ENCODE measurements around the gene CD276.
"Not testable (repeated sequence)": the region's sequence is repeated elsewhere in the genome, so short reads cannot be mapped to it uniquely, and the experiment has no call there.

The CD276 gene

DNA sequence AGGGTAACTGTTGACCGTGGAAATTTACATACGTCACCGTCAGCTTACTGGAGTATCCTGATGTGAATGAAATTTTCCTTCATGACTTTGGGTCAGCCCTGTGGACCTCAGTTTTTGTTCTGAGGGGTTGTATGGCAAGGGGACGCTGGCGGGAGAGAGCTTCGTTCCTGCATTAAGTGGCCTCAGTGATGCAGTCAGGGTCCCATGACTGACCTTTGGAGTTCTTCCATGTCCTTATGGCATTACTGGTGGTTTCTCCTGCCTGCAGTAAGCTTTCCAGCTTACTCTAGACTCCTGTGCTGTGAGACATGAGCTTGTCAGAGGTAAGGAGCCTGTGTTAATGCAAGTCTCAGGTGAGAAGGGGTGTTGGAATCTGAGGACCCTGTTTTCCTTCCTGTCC is 1.8 kb downstream of the CD276 start:
- no peak for DNase-seq

DNA sequence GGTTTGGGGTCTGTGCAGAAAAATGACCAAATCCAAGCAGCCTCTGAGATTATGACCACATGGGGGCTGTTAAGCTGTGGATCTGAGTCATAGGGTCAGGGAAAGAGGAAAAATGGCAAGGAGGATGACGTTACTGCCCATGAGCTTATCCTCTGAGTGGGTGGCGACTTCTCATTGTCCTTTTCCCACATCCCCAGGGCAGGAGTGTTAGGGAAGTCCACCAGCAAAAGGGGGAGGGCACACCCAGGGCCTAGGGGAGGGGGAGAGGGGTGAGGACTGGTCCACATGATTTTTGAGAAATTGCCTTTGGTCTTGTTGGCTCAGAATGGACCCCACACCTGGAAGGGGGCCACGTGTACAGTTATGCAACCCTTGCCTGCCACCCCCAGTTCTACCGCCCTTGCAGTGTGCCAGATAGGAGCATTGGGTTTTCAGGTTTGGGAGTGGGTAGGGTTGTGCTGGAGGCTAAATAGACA is 2.6 kb downstream of the CD276 start:
- no peak for DNase-seq

DNA sequence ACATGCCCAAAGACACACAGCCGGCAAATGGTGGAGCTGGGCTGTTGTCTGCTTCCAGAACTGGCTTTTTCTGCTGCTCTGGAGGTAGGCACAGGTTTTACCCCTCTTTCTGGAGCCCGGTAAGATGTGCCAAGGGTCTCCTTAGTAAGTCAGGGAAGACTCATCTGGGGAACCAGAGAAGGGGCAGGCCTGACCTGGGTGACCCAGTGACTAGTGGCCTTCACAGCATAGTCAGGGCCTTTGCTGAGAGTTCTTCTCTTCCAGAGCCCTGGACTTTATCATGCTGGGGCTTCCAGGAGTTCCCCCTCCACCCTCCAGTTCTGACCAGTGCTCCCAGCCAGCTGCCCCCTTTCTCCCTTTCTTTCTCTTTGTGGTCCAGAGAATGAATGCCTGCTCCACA is 3.2 kb downstream of the CD276 start:
- DNase-seq: no peak

DNA sequence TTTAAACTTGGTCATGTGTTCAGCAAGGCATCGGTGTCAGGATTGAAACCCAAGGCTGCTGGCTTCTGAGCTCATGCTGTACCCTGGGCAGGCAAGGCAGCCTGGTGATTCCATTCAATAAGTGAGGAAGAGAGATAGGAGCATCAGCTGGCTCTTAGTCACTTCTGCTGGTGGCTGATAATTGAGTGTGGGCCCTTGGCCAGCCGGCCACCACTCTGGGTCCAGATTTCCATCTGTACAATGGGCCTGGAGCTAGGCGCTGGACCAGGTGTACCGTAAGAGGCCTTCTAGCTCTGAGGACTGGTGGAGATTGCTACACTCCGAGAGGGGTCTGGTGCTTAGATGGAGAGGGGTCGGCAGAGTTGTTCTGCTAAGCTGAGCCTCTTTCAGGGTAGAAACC is 4.3 kb downstream of the CD276 start:
- no peak for DNase-seq

DNA sequence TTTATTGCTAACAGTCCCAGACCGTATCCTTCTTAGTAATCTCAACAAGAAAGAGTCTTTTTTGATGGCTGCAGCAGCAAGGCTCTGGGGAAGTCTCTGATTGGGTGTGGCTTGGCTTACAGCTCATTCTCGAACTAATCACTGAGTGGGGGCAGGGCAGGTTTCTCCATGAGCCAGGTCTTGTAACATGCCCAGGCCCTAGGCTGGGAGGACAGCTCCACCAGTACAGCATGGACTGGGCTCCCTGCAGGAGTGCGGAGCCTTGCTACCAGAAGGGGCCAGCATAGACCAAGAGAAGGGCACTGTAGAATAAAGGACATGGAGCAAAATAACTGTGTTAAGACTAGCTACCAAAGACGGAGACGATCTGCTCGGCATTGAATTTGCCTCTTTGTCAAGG is 7.2 kb downstream of the CD276 start:
- no peak for DNase-seq

DNA sequence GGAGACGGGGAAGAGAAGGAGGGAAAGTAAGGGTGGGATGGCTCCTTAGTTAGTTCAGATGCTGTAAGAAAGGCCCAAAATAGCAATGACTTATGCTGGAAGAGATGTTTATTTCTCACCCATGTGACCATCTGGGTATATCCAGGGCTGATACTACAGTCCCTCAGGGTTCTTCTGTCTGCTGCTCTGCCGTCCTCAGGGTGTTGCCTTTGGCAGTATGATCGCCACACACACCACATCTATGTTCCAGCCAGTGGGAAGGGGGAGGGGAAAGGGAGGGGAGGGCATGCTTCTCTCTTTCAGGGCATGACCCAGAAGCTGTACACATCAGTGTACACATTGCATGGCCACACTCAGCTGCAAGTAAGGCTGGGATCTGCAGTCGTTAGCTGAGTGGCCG is 10.2 kb downstream of the CD276 start:
- no peak for DNase-seq

DNA sequence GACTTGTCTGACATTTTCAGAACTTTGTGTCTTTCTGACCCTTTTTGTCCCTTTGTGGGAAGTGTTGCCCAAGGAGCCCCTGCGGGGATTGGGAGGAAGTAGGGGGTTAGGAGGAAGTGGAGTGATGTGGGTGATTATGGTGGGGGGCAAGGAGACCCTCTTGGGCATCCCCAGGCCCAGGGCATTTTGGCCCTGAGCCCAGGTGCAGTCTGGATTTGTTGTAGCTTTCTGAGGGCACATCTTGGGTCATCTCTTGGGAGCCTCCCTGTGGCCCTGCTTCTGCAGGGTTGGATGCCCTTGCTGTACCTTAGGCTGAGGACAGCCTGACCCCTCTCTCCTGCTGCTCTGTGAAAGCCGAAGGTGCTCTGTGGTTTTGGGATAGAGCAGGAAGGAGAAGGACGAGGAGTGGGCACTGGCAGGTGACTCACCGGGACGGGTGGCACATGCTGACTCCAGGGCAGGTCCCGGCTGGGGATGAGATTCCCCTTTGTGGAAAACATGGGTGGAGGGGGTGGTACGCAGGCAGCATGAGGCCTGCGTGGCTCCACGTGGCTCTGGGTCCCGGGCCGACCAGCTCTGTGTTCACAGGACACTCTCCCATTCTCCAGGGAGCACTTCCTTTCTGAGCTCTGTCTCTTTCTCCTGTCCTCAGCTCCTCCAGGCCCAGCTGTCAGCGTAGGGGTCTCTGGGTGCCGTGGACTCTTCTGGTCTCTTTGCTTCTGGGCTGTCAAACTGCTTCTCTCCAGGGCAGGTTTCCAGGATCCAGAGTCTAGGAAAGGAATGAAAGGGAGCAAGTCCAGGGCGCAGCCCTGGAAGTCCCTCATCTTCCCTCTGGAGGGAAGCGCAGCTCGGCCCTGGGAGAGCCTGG is 11.8 kb downstream of the CD276 start:
- no peak for DNase-seq

DNA sequence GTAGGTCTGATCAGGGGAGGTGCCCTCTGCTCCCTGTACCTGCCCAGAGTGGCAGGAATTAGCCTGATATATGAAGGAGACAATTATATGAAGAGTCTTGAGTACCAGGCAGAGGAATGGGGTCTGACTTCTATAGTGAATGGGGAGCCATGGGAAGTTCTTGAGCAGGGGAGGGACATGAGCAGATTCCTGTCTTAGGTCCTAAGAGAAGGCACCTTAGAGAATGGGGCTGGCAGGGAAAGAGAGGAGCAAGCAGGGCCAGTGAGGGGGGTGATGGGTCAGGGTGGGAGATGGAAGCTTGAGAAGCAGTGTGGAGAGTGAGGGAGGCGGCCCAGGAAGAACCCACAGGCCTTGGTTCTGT is 12.4 kb downstream of the CD276 start:
- DNase-seq: no peak

DNA sequence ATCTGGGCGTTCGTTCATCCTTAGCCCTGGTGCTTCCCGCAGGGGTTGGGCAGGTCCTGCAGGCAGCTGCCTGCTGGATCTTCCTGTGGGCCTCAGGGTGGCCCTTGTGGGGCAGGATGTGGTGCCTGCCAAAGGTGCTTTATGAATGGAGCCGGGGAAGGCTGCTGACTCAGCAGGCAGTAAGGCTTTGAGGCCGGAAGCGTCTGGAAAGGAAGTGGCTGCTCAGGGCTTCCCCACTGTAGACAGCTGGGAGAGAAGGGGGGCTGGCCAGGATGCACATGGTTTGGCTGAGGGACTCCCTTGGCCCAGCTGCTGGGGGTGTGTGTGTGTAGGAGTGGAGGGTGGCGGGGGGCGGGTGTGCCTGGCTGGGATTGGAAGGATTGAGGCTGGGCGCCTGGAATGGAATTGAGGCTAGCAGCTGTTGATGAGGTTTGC is 12.9 kb downstream of the CD276 start:
- DNase-seq: peak; percentile 44

DNA sequence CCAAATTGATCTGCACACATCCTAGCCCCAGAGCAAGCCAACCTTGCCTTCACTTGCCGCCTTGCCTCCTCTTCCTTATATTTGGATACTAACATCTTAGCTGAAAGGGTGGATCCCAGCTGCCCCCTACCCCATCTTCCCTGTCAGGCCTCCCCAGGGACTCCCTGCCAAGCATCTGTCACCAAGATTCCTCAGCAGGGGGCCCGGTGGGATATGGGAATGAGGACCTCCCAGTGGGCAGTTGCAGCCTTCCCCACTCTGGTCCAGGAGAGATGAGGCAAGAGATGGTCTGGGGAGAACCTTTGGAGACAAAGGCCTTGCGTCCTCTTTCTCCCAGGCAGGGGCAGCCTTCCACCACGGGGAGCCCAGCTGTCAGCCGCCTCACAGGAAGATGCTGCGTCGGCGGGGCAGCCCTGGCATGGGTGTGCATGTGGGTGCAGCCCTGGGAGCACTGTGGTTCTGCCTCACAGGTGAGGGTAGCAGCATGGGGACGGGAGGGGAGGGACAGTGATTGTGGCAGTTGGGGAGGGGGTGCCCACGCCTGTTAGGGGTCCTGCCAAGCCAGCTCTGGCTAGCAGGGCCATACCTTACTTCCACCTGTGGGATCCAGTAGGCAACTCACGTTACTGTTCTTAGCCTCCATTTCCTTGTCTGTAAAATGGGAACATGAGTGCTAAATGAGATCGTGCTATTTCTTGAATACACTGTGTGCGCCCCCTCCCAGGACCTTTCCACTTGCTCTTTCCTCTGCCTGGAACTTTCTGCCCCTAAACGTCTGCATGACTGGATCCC is 15.3 kb downstream of the CD276 start:
- DNase-seq: no peak

DNA sequence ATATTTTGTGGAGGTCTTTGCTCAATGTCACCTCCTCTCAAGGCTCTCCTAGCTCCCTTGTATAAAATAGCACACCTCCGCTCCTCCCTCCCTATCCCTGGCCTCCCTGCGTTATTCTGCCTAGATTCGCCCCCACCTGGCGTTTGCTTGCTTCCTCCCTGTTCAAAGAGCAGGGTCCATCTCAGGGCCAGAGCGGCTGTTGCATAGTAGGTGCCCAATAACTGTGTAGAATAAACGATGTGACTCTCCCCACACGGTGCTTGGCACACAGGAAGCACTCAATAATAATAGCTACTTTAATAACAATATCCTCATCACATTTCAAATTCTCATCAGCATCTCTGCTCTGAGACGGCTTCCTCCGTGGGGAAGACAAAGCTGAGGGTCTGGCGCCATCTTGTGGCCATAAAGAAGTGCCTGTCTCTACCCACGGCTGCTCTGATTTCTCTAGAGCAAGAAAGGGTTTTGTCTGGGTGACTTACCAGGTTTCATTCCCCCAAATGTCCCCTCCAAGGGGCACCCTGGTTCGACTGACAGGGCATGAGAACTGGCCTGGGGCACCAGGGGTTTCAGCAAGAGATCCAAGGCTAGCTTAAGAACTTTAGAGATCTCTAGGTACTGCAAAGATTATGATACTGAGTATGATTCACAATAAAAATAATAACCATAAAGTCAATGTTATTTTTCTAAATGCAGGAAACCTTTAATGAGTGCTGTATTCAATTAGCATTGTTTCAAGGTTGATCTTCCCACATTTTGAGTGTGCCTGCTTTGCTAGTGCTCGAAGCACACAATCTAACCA is 16.1 kb downstream of the CD276 start:
- peak; percentile 64 for DNase-seq

DNA sequence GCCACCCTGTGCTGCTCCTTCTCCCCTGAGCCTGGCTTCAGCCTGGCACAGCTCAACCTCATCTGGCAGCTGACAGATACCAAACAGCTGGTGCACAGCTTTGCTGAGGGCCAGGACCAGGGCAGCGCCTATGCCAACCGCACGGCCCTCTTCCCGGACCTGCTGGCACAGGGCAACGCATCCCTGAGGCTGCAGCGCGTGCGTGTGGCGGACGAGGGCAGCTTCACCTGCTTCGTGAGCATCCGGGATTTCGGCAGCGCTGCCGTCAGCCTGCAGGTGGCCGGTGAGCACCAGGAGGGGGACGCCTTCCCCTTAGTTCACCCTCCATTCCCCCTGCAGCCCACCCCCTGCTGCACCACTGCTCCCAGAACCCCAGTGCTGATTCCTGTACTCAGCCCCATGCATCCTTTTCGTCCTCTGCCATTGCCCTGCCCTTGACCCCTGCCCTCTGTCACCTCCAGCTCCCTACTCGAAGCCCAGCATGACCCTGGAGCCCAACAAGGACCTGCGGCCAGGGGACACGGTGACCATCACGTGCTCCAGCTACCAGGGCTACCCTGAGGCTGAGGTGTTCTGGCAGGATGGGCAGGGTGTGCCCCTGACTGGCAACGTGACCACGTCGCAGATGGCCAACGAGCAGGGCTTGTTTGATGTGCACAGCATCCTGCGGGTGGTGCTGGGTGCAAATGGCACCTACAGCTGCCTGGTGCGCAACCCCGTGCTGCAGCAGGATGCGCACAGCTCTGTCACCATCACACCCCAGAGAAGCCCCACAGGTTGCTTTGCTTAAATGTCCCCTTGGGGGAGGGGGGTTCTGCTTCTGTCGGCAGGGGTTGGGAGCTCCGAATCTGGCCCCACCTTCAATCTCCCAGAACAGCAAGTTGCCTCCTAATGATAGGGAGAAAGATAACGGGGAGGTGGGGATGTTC is 18.4 kb downstream of the CD276 start:
- DNase-seq: not testable (repeated sequence)

DNA sequence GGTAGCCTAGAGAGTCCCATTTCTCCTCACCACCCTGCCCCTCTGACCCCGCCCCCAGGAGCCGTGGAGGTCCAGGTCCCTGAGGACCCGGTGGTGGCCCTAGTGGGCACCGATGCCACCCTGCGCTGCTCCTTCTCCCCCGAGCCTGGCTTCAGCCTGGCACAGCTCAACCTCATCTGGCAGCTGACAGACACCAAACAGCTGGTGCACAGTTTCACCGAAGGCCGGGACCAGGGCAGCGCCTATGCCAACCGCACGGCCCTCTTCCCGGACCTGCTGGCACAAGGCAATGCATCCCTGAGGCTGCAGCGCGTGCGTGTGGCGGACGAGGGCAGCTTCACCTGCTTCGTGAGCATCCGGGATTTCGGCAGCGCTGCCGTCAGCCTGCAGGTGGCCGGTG is 19.4 kb downstream of the CD276 start:
- DNase-seq: not testable (repeated sequence)

DNA sequence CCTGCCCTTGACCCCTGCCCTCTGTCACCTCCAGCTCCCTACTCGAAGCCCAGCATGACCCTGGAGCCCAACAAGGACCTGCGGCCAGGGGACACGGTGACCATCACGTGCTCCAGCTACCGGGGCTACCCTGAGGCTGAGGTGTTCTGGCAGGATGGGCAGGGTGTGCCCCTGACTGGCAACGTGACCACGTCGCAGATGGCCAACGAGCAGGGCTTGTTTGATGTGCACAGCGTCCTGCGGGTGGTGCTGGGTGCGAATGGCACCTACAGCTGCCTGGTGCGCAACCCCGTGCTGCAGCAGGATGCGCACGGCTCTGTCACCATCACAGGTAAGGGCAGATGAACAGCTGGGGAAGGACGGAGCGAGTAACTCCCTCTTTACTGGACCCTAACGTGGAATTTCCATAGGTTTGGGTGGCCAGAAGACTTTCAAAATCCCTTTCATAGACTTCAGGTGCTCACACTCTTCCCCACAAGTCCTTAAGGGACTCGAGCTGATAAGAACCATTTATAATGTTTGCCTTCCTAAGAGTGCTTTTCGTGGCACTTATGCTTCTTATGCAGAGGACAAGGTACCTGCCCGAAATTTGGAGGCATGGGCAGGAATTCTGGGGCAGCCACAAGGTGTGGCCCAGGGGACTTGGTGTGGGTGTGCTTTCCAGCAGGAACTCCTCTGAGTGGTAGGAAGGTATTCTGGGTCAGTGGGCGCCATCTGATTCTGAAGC is 20.1 kb downstream of the CD276 start:
- not testable (repeated sequence) for DNase-seq

DNA sequence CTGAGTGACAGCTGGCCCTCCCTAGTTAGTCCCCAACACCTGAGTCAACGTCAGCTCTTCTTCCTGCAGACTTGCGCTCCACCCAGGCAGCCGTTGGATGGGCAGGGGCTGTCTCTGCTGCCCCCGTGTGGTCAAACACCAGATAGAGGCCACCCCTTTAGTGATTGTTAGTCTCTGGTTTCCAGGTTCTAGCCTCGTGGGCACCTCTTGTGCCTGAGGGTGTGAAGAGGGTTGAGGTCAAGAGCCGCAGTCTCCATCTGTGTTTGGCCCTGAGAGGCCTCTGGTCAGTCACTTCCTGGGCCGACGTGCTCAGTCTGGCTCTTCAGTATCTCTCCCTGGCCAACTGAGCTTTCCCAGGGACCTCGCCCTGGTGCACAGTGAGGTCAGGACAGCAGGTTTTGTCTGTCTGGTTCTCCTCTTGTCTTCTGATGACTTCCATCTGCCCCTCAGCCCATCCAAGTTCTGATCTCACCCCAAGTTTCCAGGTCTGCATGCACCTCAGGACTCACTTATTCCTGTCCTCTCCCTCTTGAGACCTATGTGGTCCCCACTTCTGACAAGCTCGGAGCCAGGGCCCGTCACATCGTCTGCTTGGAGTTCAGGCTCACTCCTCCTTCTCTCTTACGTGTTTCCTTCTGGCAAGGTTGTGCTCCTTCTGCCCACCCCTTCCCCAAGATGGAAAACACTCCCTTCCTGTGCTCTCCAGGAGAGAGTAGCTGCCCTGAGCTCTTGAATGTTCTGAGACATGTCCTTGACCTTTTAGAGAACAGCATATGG is 20.9 kb downstream of the CD276 start:
- DNase-seq: peak; percentile 46

DNA sequence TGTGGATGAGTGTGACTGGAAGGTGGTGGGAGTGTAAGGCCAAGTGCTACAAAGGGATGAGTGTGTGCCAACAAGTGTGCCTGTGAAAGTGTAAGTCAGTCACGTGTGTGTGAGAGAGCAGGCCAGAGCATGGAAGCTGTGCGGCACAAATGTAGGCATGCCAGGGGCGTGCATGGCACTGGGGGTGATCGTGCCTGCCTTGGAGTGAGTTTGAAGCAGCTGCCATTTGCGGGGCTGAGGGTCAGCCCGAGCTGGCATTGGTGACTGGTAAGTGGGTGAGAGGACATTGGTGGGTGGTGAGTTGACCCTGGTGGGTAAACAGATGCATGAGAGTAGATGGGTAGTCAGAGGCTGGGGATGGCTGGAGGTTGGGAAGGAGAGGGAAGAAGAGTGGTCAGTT is 24.5 kb downstream of the CD276 start:
- DNase-seq: no peak

DNA sequence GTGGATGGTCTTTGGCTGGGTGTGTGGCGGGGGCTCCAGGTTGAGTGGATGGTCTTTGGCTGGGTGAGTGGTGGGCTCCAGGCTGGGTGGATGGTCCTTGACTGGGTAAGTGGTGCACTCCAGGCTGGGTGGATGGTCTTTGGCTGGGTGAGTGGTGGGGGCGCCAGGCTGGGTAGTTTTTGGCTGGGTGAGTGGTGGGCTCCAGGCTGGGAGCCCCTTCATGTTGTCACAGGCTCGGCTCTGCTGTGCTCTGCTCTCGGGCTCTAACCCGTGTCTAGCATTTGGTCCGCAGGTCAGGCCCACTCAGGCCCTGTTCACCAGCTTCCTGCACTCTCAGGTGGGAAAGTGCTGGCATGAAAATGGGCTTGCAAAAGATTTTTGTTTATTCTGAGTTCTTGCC is 25.1 kb downstream of the CD276 start:
- no peak for DNase-seq

DNA sequence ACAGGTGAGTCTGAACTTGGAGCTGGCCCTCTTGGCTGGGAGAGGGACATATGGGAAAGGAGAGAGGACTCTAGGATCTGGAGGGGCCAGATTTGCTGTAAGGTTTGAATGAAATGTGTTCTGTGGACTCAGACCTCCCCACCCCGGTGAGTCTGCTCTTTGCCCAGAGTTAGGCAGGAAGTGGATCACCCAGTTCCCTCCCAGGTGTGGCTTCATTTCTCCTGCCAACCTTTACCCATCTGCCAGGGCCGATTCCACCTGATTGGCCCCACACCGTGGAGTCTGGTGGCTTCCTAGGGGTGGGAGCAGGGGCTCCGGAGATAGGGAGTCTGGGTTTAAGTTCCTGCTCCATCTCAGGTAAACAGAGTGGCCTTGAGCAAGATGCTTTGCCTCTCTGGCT is 25.5 kb downstream of the CD276 start:
- no peak for DNase-seq

DNA sequence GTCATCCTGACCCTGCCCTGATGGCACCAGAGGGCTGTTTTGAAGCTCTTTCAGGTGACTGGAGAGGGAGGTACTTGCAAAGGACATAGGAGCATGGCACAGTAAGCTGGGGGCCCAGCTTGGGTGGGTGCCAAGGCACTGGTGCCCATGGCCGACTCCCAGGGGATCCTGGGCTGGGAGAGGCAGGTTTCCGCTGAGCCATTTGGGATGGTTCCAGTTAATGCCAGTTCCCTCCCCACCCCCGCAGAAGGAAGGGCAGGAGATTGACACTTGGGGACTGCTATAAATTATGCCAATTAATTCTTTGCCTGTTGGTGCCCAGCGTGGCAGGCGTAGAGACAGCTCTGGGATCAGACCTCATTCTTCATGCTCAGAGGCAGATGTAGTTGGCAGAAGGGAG is 26.1 kb downstream of the CD276 start:
- DNase-seq: no peak

DNA sequence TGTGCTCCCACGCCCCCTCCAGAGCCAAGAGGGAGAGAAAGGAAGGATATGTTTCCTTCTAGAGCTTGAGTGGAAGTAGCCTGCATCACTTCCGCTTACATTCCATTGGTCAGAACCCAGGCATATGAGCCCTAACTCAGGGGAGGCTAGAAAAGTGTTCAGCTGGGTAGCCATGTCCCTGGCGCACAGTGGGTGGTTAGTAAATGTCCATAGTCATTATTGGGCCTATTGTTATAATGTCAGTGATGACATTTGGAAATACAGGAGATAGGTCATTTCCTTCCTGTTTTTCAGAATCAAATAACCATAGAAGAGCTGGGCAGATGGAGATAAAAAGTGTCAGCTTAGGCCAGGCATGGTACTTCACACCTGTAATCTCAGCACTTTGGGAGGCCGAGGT is 27.3 kb downstream of the CD276 start:
- no peak for DNase-seq

DNA sequence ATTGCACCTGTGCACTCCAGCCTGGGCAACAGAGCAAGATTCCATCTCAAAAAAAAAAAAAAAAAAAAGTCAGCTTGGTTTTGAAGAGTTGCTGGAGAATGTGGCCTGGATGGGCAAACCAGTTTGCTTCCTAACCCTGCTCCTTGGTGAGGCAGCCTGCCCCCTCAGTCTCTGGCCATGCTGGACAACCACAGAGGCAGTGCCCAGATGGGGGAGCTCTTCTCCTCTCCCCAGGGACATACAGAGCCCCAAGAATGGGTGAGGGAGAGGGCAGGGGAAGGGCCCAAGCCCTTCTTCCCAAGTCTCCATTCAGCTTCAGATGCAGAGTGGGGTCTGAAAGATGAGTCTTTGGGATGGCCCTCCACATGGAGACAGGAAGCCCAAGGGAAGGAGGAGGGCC is 27.9 kb downstream of the CD276 start:
- no peak for DNase-seq

Data from activated CD4-positive, alpha-beta T cell treated with anti-CD3 and anti-CD28 coated beads for 1 hour (primary cell).